K562 (cell line): ENCODE measurements around the gene ARAF. TPM values are rescaled to one million over a fixed set of nuclear protein-coding genes. Genes with fewer than 3 reads are reported as not detected.

Experiments
- ATAC-seq: fragments of 200-7000 bp; cut with Tn5 transposase; 3 replicates; pipeline ENCODE4 v1.9.1; 2020; ENCODE audit warnings: moderate library complexity
- BruUV-seq: library from RNA; stranded (reverse); fragments of 400-500 nt; replicated peaks from 2 replicates; lab custom pipeline; 2021; lab: Mats Ljungman, UMichigan
- CTCF ChIA-PET: fragments of 300-600 bp; formaldehyde crosslinking; extraction: SDS; loops from one replicate; lab custom pipeline; 2021; ENCODE audit warnings: low intra/inter-chr PET ratio; lab: Yijun Ruan, JAX
- POLR2A ChIA-PET: fragments of 300-600, 350-650 bp; sonication (Branson Sonifier 250); formaldehyde crosslinking; extraction: SDS; loops from one replicate; lab custom pipeline; 2021; ENCODE audit warnings: antibody characterized with exemption, inconsistent platforms; lab: Yijun Ruan, JAX
- DNase-seq, 4 experiments: peaks; one replicate each; pipeline versions ENCODE4 v3.0.0 to v3.0.0-alpha.2; 2011 to 2018; ENCODE audit warnings: low spot score in 3 of 4, mixed read lengths in 3 of 4; ENCODE audit errors: extremely low read depth in 1 of 4
- FAIRE-seq: peaks from 2 replicates; lab custom pipeline; 2011; peaks lifted over from hg19 to GRCh38; lab: Jason Lieb, UNC
- H2AFZ ChIP-seq: 2 replicates; pipeline ENCODE4 v1.6.0; 2011; ENCODE audit warnings: low read depth, low read length, control low read depth, inconsistent platforms
- H3K27ac ChIP-seq: fragments of 200-600 bp; 3 replicates; pipeline ENCODE4 v1.8.0; 2011; ENCODE audit warnings: low read depth, mild to moderate bottlenecking, control low read depth, inconsistent platforms, low read length, moderate library complexity, mixed read lengths; ENCODE audit errors: extremely low read depth
- H3K27me3 ChIP-seq, 2 experiments: fragments of 300-600 bp in 1 of 2; 2 replicates in 1 of 2; 3 replicates in 1 of 2; pipeline versions ENCODE4 v1.6.0 to v1.8.0; 2011; ENCODE audit warnings: inconsistent platforms in 2 of 2, low read length in 2 of 2, mild to moderate bottlenecking in 1 of 2, mixed read lengths in 1 of 2, moderate library complexity in 1 of 2; ENCODE audit not compliant: control insufficient read depth in 2 of 2, insufficient read depth in 2 of 2
- H3K36me3 ChIP-seq: fragments of 300-600 bp; 3 replicates; pipeline ENCODE4 v1.8.0; 2011; ENCODE audit warnings: mild to moderate bottlenecking, low read length, inconsistent platforms; ENCODE audit not compliant: control insufficient read depth, insufficient read depth
- H3K4me1 ChIP-seq, 2 experiments: fragments of 200-600 bp in 1 of 2; replicated peaks in 1 of 2; 2 replicates in 1 of 2; 3 replicates in 1 of 2; pipeline versions ENCODE4 v1.5.1 to v1.8.0; 2011; ENCODE audit warnings: inconsistent platforms in 2 of 2, low read length in 2 of 2, mild to moderate bottlenecking in 1 of 2, mixed read lengths in 1 of 2, moderate library complexity in 1 of 2; ENCODE audit not compliant: control insufficient read depth in 2 of 2, insufficient read depth in 2 of 2
- H3K4me2 ChIP-seq: 2 replicates; pipeline ENCODE4 v1.6.1; 2011; ENCODE audit warnings: low read length, control low read depth, inconsistent platforms, mixed read lengths; ENCODE audit not compliant: insufficient read depth
- H3K4me3 ChIP-seq: fragments of 200-600 bp; sonication (generic), shearing (Covaris generic); 2 replicates; pipeline ENCODE4 v1.5.1; 2016; ENCODE audit warnings: control low read depth, inconsistent platforms
- H3K79me2 ChIP-seq: fragments of 200-600 bp; 3 replicates; pipeline ENCODE4 v1.8.0; 2011; ENCODE audit warnings: low read length, inconsistent platforms; ENCODE audit not compliant: control insufficient read depth, insufficient read depth
- H3K9ac ChIP-seq, 2 experiments: 2 replicates each; pipeline versions ENCODE4 v1.6.0 to v1.6.1; 2011; ENCODE audit warnings: low read depth in 2 of 2, low read length in 2 of 2, control low read depth in 1 of 2, inconsistent platforms in 1 of 2, mild to moderate bottlenecking in 1 of 2, mixed read lengths in 1 of 2; ENCODE audit not compliant: insufficient read depth in 1 of 2
- H3K9me1 ChIP-seq: one replicate; pipeline ENCODE4 v1.6.0; 2011; ENCODE audit warnings: inconsistent platforms, mild to moderate bottlenecking, low read length, moderate library complexity; ENCODE audit not compliant: control insufficient read depth, insufficient read depth
- H3K9me3 ChIP-seq: replicated peaks from 2 replicates; pipeline ENCODE4 v1.5.1; 2011; ENCODE audit warnings: low read depth, low read length, inconsistent platforms; ENCODE audit not compliant: control insufficient read depth, insufficient read depth
- H4K20me1 ChIP-seq: replicated peaks from 2 replicates; pipeline ENCODE4 v1.6.1; 2011; ENCODE audit warnings: low read length, inconsistent platforms, mixed read lengths; ENCODE audit not compliant: control insufficient read depth, insufficient read depth
- ARID3B ChIP-seq: fragments of 250-450 bp; sonication (Bioruptor Pico); IDR thresholded peaks from 2 replicates; pipeline ENCODE4 v1.4.0; 2020; ENCODE audit warnings: borderline replicate concordance
- CCAR2 ChIP-seq: fragments of 200-400 bp; formaldehyde crosslinking; IDR thresholded peaks from 2 replicates; pipeline ENCODE4 v1.6.1; 2017; ENCODE audit warnings: mild to moderate bottlenecking, low read depth, low read length
- JUNB ChIP-seq: fragments of 450-650 bp; formaldehyde crosslinking; conservative IDR thresholded peaks from 2 replicates; pipeline ENCODE4 v1.4.0; 2020; ENCODE audit warnings: mild to moderate bottlenecking
- NFIC ChIP-seq: fragments of 450-650 bp; IDR thresholded peaks from 2 replicates; pipeline ENCODE4 v1.6.1; 2017; ENCODE audit warnings: mild to moderate bottlenecking, inconsistent platforms
- PML ChIP-seq: IDR thresholded peaks from 2 replicates; pipeline ENCODE4 v1.6.1; 2012; ENCODE audit warnings: low read length, inconsistent platforms
- POLR2G ChIP-seq: fragments of 200-400 bp; formaldehyde crosslinking; IDR thresholded peaks from 2 replicates; pipeline ENCODE4 v1.6.1; 2017; ENCODE audit warnings: low read depth, mild to moderate bottlenecking, antibody characterized with exemption, low read length, moderate library complexity
- PRDM10 ChIP-seq: fragments of 450-650 bp; IDR thresholded peaks from 2 replicates; pipeline ENCODE4 v1.6.1; 2018; ENCODE audit not compliant: partially characterized antibody
- RBFOX2 ChIP-seq: fragments of 200-400 bp; formaldehyde crosslinking; IDR thresholded peaks from 2 replicates; pipeline ENCODE4 v1.6.1; 2017; ENCODE audit warnings: low read depth, mild to moderate bottlenecking, low read length, moderate library complexity
- RNF219 ChIP-seq: fragments of 250-450 bp; sonication (Bioruptor Pico); IDR thresholded peaks from 2 replicates; pipeline ENCODE4 v1.5.0; 2022; ENCODE audit warnings: mild to moderate bottlenecking
- SMAD3 ChIP-seq: fragments of 450-650 bp; formaldehyde crosslinking; conservative IDR thresholded peaks from 2 replicates; pipeline ENCODE4 v1.4.0; 2020; ENCODE audit warnings: mild to moderate bottlenecking
- TOE1 ChIP-seq, 2 experiments: fragments of 450-650 bp in 1 of 2; sonication (generic) in 1 of 2; formaldehyde crosslinking in 1 of 2; IDR thresholded peaks; 2 replicates each; pipeline versions ENCODE4 v1.7.1 to v1.8.0; 2016 to 2022; ENCODE audit warnings: borderline replicate concordance in 2 of 2, mild to moderate bottlenecking in 2 of 2, antibody characterized with exemption in 1 of 2, inconsistent platforms in 1 of 2, low read depth in 1 of 2, missing genetic modification reagents in 1 of 2, moderate library complexity in 1 of 2
- ZNF12 ChIP-seq: sonication (generic); formaldehyde crosslinking; IDR thresholded peaks from 2 replicates; pipeline ENCODE4 v1.4.0; 2020; ENCODE audit warnings: mild to moderate bottlenecking, missing genetic modification reagents
- ZNF263 ChIP-seq: sonication (generic); formaldehyde crosslinking; IDR thresholded peaks from 2 replicates; pipeline ENCODE4 v1.8.0; 2022; ENCODE audit warnings: mild to moderate bottlenecking, missing genetic modification reagents, borderline replicate concordance
- WGBS: fragments of 100-300 bp; shearing (Covaris generic); methylation state at CpG from one replicate; pipeline ENCODE4 v1.1.6; 2016; ENCODE audit warnings: low coverage, mixed read lengths; ENCODE audit not compliant: insufficient coverage; ENCODE audit errors: missing lambda C conversion rate; 5-methylcytosine and 5-hydroxymethylcytosine counted together
- in situ Hi-C: fragments of 300-500 bp; cut with MboI; formaldehyde crosslinking; loops from 4 replicates; pipeline ENCODE4 v1.15.0; 2018; ENCODE audit warnings: inconsistent platforms, mixed read lengths
- intact Hi-C: fragments of 100-400 bp; cut with micrococcal nuclease; formaldehyde crosslinking; loops from 2 replicates; pipeline ENCODE4 v1.14.2; 2022
- polyA plus RNA-seq, 8 experiments: library from polyadenylated mRNA; depleted of rRNA in 4 of 8; stranded (reverse) in 5 of 8; unstranded in 3 of 8; fragments of >200 nt; fragmentation: Nextera tagmentation in 2 of 8; fragmentation: Illumina TruSeq in 1 of 8; extraction: Ambion mirVana in 2 of 8; extraction: Trizol in 1 of 8; gene quantifications; 2 replicates each; pipeline versions ENCODE4 v1.2.1 to v1.2.3, GENCODE V29; 2011 to 2014; ENCODE audit warnings: inconsistent platforms in 1 of 8, missing spikeins in 1 of 8
- total RNA-seq, 7 experiments: library from RNA; depleted of rRNA in 6 of 7; stranded (reverse); fragments of >200 nt in 6 of 7; fragmentation: Illumina TruSeq in 2 of 7; extraction: Trizol in 2 of 7; gene quantifications; 2 replicates each; pipeline versions ENCODE4 v1.2.1 to v1.2.3, GENCODE V29; 2011 to 2021; ENCODE audit warnings: low replicate concordance in 1 of 7

ARAF gene
- total and polyA plus RNA-seq, 9 of the 15 experiments (the other 6 are each of a cell fraction or from before 2014, with no cell fraction given): 5.5 to 70.0 (median 29.4) TPM

- BruUV-seq: no TSS peak
- H3K79me2 ChIP-seq: no peaks in the 10 kb centered on the region
- H2AFZ ChIP-seq: no peak overlapping the region
- H3K27me3 ChIP-seq: no peaks in the 10 kb centered on the region
- ChIA-PET CTCF (no interaction called here), POLR2A (interaction anchor here (1.0 kb wide), 1 partner anchor 9 kb away, joined by 6 read pairs; the partner anchor contains the start of gene TIMP1)
- intact Hi-C loops: no loop called here
- H3K9me3 ChIP-seq: no peaks in the 10 kb centered on the region
- H3K27ac ChIP-seq: no peak overlapping the region
- no peaks in the 10 kb centered on the region for H3K9me1 ChIP-seq
- peaks cover 36% of the 10 kb centered on the region; the same call in 2 of the 3 replicates for H3K36me3 ChIP-seq
- no peak for FAIRE-seq
- H3K4me1 ChIP-seq: peaks cover 2 to 41% of the 10 kb centered on the region in 2 experiments; a peak in 3 of 5 replicates
- H3K9ac ChIP-seq: no peak overlapping the region
- WGBS: 57% methylated on average over 4 of the region's 20 CpGs
- no peak overlapping the region for H3K4me3 ChIP-seq
- DNase-seq: peak in 1 of 4 experiments; percentile 5
- peak; percentile 7; the same call in 2 of the 3 replicates for ATAC-seq
- in situ Hi-C loops: no loop called here
- no peak overlapping the region for H3K4me2 ChIP-seq
- H4K20me1 ChIP-seq: no peaks in the 10 kb centered on the region
- TF ChIP-seq ZNF12 (CRISPR knock-in tag) (no peak), PRDM10 (no peak), POLR2G (peak; percentile 75), RNF219 (CRISPR knock-in tag) (no peak), TOE1 (IDR thresholded peaks at IDR 0.05; ENCODE audit: borderline replicate concordance) (no peak), TOE1 (CRISPR knock-in tag; IDR thresholded peaks at IDR 0.05; ENCODE audit: borderline replicate concordance, low read depth) (no peak), JUNB (CRISPR knock-in tag) (no peak), ZNF263 (peak; percentile 87), PML (no peak), RBFOX2 (0 out of 2 replicates have a peak, but pooled peaks have one; percentile 25), SMAD3 (CRISPR knock-in tag) (no peak), CCAR2 (no peak), ARID3B (CRISPR knock-in tag) (no peak), NFIC (0 out of 2 replicates have a peak, but pooled peaks have one; percentile 5)
Measured at GRCh38 chrX:47573341-47574075, 12.5 kb downstream of the ARAF start.
